C4-2B (cell line): ENCODE measurements around the gene SMIM38.

Experiments
- CTCF ChIP-seq: fragments of 450-650 bp; conservative IDR thresholded peaks from 2 replicates; pipeline ENCODE4 v1.5.1; 2017; ENCODE audit warnings: mild to moderate bottlenecking
- ZFX ChIP-seq: fragments of 450-650 bp; IDR thresholded peaks from 2 replicates; pipeline ENCODE4 v1.6.1; 2017

DNA sequence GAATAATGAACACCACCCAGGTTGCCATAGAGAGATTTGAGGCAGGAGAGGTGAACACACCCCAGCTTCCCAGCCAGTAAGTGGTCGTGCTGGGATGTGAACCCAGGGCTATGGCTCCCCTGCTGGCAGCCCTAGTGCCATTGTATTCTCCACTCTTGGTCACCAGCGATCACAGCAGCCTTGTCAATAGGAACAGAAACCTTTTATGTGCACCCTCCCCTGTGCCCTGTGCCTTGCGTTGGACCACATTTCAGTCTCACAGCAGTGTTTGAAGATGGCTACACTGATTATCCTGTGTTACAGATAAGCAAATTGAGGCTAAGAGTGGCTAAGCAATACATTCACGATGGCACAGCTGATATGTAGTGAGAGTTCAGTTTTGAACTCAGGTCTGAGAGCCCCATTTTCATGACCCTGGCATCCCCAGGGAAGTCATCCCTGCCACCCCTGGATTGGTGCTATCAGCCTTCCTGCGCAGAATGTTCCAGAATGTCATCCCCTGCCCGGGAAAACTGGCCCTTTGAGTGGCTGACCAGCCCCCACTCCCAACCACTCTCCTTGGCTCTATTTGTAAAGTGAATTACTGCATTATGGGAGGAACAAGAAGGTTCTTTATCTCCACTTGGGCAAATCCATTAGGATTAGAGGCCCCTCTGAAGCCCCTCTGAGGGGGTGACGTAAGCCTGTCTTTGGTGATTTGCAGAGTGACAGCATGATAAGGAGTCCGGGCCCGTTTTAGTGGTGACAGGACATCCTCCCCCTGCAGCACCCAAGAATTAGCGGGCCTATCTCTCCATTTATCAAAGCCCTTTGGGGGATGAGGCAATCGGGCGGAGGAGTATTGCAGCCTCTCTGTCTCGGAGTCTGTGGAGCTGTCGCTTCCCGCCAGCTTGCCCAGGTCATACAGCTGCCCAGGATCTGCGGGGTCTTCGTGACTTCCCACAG is 30.9 kb downstream of the SMIM38 start:
- no peak for TF ChIP-seq CTCF
- no peak for TF ChIP-seq ZFX
